ENCODE measurements around the gene ZMYM2. TPM values are rescaled to one million over a fixed set of nuclear protein-coding genes. Genes with fewer than 3 reads are reported as not detected.

ZMYM2 gene
- total RNA-seq, 1 donor from 2014 or later, result 26.1 TPM

GRCh38 chr13:20130012-20130411 lies 171.5 kb downstream of the ZMYM2 start:
- ATAC-seq (no peak), DNase-seq (ENCODE audit: low spot score) (no peak)

GRCh38 chr13:20130652-20131051 lies 172.1 kb downstream of the ZMYM2 start:
- no peak for ATAC-seq

GRCh38 chr13:20131057-20131832 lies 172.7 kb downstream of the ZMYM2 start:
- ATAC-seq, result no peak
- DNase-seq (ENCODE audit: low spot score), result peak; percentile 23

More at GRCh38 chr13:20130652-20131051, 172.1 kb downstream of the ZMYM2 start:
- peak; percentile 19 for DNase-seq (ENCODE audit: low spot score)

GRCh38 chr13:20132052-20132634 lies 173.6 kb downstream of the ZMYM2 start:
- ATAC-seq, result no peak
- DNase-seq (ENCODE audit: low spot score), result peak; percentile 4

GRCh38 chr13:20134732-20135131 lies 176.2 kb downstream of the ZMYM2 start:
- DNase-seq (ENCODE audit: low spot score), result peak; percentile 28
- no peak for ATAC-seq

- peak; percentile 98 for ATAC-seq
- DNase-seq (ENCODE audit: low spot score), result peak; percentile 58
These were observed 178.5 kb downstream of the ZMYM2 start for GRCh38 chr13:20136781-20137703.

- DNase-seq (ENCODE audit: low spot score) (peak; percentile 6), ATAC-seq (no peak)
These were observed 179.3 kb downstream of the ZMYM2 start for GRCh38 chr13:20137875-20138274.

- ATAC-seq (no peak), DNase-seq (ENCODE audit: low spot score) (no peak)
These were observed 182.0 kb downstream of the ZMYM2 start for GRCh38 chr13:20140487-20140886.

Other genes starting within 250 kb of the ZMYM2 start
- 11.2 TPM for gene PSPC1, start 175.8 kb upstream of the ZMYM2 start, total RNA-seq
- 4.0 TPM for gene ZMYM5, start 95.1 kb upstream of the ZMYM2 start, total RNA-seq
- 0.03 TPM for gene GJA3, start 202.3 kb downstream of the ZMYM2 start, total RNA-seq
- 30.7 TPM for gene GJB2, start 234.2 kb downstream of the ZMYM2 start, total RNA-seq

Measured in left lobe of liver (tissue), 2 donors.